NCI-H2227 treated with DMSO at 0.1 percent for 48 hours (cell line): ENCODE data around the gene PFDN6.
A peak's percentile ranks its signal among the peaks of the same experiment; 100 is the strongest.

Experiments
- DNase-seq: peaks from one replicate; lab custom pipeline; 2025; lab: John Stamatoyannopoulos, UW

Gene PFDN6

DNA sequence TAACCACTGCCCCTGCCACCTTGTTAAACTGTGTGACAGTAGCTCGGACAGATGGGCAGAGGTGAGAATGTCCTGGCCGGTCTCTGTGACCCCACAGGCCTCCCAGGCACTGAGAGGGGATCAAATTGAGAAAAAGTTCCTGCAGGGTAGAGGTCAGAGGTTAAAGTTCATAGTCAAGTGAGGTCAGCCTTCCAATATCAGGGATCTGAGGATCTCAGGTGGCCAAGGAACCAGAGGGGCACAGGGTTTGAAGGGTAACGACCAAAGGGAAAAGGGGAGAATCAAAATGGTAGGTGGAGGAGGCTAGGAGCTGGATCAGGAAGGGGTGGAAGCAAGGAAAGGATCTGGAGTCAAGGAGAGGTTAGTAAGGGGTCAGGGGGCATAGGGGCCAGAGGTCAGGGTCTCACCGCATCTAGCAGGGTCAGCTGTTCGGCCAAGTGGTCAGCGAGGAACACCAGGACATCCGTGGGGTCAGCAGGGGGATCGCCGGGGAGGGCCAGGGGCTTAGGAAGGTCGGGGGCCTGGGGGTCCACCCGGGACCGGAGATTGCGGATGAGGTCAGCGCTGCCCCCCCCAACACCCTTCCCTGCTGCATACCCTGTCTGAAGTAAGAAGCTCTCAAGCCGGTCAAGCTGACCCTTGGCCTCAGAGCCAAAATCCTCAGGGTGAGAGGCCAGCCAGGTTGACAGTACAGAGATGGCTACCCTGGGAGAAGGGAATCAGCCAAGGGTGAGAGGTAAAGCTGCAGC lies 6.4 kb downstream of the PFDN6 start:
- DNase-seq: no peak

- DNase-seq: no peak
Observed at GRCh38 chr6:33296797-33297405, 7.5 kb downstream of the PFDN6 start.

DNA sequence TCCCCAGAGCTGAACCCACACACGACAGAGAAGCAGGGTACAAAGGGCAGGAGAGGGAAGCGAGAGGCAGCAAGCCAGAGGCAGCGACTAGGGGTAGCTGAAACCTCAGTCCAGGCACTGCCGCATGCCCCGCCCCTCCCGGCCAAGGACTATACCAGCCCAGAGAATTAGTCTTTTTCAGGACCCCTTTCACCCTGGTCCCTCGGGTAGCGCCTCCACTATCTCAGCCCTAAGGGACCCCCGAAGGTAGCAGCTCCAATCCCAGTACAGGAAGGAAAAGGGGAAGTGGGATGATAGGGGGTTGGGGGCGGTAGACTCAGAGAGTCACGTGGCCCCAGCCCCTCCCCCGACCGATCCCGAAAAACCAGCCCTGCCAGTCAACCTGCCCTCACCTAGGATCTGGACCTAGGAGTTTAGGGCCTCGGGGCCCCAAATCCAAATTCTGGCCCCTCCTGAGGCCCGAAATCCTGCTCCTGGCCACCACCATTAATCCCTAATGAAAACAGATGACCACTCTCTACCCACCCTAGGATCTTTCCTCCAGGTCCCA lies 8.1 kb downstream of the PFDN6 start:
- DNase-seq: no peak

GRCh38 chr6:33297956-33298772 lies 8.8 kb downstream of the PFDN6 start:
- DNase-seq: peak; percentile 50

DNA sequence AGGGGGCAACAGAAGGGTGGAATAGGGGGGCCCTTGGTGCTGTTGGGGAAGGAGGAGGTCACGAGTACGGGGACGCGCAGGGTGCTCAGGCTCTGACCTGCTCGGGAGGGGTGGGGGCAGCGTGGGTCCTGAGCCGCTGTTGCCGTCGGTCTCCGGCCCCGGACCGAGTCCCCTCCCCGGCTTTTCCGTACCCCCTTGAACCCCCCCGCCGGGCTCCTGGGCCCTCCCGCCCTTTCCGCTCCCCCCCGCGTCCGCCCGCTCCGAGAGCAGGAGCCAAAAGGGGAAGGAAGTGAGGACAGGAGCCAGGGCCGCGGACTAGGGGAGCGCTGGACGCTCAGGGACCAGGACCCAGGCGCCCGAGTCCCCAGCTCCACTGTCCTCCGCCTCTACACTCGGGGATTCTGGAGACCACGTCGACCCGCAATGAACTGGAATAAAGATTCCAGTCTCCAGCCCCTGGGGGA lies 9.4 kb downstream of the PFDN6 start, which contains the start of gene RGL2:
TSS of gene RGL2 (minus strand) at position 170 of the 464 bp plus-strand sequence. CDS start 332 bp downstream, outside the sequence.
- DNase-seq: no peak

GRCh38 chr6:33299237-33299944 lies 10.0 kb downstream of the PFDN6 start:
- peak; percentile 88 for DNase-seq

- no peak for DNase-seq
Observed at GRCh38 chr6:33301877-33302276, 12.5 kb downstream of the PFDN6 start.

DNA sequence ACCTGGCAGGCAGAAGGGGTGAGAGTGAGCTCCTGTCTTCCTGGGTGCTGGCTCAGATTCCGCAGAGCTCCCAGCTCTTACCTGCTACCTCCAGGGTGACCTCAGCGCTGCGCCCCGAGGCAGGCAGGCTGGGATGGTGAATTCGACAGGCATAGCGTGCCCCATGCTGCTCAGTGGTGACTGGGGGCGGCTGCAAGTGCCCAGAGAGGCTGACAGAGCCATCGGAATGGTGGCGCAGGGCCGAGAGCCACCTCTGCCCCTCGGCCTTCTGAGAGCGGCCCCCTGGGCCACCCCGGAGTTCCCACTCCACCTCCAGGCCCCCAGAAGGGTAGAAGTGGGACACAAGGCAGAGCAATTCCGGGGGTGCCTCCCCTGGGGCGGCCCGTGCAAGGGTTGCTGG lies 14.8 kb downstream of the PFDN6 start:
- no peak for DNase-seq

GRCh38 chr6:33305052-33305451 lies 15.7 kb downstream of the PFDN6 start:
- no peak for DNase-seq

- no peak for DNase-seq
Observed at GRCh38 chr6:33306356-33306755, 17.0 kb downstream of the PFDN6 start.

- peak; percentile 81 for DNase-seq
Observed at GRCh38 chr6:33312361-33313104, 23.1 kb downstream of the PFDN6 start.

DNA sequence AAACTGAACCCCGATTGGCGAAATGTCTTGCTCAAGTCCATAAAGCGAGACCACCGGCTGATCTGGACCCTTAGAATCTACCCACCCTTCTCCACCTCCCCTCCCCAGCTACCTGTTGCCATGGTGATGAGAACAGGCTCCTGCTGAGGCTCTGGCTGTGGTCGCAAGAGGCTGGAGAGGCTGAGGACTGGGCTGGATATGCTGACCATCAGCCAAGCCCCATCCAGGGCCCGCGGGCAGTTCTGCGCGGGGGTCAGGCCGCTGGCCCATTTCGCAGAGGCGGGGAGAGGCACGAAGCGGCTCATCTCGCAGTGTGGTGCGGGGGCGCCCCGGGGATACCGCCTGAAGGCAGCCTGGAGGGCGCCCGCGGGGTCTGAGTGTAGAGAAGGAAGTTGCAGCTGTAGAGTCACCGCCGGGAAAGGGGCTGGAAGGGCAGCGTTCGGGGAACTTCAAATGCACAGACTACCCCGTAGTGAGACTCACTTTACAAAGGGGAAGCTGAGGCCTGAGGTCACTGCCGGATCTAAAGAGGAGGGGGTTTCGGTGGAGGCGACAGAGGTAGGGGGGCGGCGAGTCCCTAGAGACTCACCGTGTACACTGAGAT lies 23.8 kb downstream of the PFDN6 start:
- peak; percentile 75 for DNase-seq

- DNase-seq: no peak
Observed at GRCh38 chr6:33313709-33314514, 24.5 kb downstream of the PFDN6 start, which contains the start of gene TAPBP. TSS of gene TAPBP (minus strand) at chr6:33314078. CDS start at chr6:33314041, 37 bp downstream.

GRCh38 chr6:33314515-33314942 lies 25.1 kb downstream of the PFDN6 start:
- DNase-seq: peak; percentile 73

- peak; percentile 31 for DNase-seq
Observed at GRCh38 chr6:33314943-33315792, 25.8 kb downstream of the PFDN6 start.

DNA sequence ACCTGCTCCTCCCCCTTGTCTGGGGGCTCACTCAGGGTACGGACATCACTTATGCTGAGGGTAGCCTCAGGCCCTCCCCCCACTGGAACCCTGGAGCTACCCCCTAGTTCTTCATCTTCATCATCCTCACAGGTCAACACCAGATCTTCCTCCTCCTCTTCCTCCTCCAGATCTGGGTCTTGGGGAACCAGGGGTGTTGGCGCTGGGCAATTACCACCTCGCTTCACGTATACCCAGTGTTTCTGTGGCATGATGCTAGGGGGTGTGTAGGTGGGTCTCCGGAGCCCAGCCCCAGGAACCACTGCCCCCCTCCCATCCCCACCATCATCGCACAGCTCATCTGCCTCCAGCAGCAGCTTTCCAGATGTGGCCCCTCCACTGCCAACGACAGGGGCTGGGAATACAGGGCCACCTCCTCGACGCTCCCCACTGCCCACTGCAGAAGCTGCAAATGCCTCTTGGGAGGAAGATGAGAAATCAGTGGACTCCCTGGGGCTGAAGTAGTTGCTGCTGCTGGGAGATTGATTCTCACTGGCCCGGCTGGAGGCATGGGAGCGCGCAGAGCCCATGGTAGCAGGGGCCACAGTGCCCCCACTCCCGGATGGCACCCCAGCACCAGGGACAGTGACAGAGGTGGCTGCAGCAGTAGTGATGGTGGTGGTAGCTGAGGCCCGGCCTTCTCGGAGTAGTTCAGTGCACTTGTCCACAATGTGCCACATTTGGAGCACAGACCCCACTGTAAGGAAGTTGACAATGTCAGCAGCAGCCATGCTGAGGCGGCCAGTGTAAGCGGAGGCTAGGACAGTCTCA lies 26.6 kb downstream of the PFDN6 start:
- no peak for DNase-seq

DNA sequence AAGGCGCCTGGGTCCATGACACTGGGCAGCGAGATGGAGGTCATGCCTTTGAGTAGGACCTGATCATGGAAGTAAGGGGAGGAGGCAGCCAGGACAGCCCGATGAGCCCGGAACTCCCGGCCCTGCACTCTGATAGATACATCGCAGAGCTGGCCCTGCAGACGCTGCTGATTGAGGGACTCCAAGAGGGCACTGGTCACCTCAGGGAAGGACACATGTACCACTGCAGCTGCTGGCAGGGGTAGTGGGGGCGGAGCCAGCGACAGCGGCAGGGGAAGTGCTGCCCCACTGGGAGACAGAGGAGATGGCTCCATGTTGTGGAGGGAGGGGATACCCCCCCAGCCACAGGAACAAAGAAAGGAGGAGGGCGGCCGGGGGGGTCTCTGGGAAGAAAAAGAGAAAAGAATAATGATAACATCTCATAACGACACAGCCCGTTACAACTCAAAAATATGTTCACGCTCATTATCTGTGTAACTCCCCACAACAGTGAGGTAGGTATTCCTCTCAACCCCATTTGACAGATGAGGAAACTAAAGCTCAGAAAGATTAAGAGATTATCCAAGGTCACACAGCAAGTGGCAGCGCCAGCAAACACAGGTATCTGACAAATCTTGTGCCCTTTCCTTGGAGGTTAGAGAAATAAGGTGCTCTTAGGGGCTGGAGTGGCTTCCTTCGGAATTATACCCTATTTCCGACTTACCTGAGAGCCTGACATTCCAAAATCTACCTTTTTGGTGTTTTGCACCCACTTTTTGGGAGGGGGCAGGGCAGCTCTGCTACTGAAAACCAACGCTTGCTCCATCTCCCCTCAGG lies 27.4 kb downstream of the PFDN6 start:
- DNase-seq: no peak
